Right lung (tissue), 5 donors: ENCODE results near the gene DLG5. TPM values are rescaled to one million over a fixed set of nuclear protein-coding genes. Genes with fewer than 3 reads are reported as not detected.

Source experiments
- DNase-seq, 2 donors: peaks; one replicate each; pipeline ENCODE4 v3.0.0-alpha.2; 2013
- polyA plus RNA-seq, 5 donors: library from polyadenylated mRNA; unstranded; fragments of 120-200 nt; gene quantifications; one replicate each; pipeline versions ENCODE4 v1.2.1 to v1.2.3, GENCODE V29; 2013; ENCODE audit warnings: inconsistent platforms in 1 of 5, low replicate concordance in 1 of 5; ENCODE audit not compliant: insufficient read length in 5 of 5, insufficient read depth in 1 of 5

Gene DLG5
- polyA plus RNA-seq, 5 donors: 37.5 to 53.2 (median 44.3) TPM

- DNase-seq: no peak
These were observed 106.2 kb downstream of the DLG5 start for GRCh38 chr10:77820349-77820748.

DNA sequence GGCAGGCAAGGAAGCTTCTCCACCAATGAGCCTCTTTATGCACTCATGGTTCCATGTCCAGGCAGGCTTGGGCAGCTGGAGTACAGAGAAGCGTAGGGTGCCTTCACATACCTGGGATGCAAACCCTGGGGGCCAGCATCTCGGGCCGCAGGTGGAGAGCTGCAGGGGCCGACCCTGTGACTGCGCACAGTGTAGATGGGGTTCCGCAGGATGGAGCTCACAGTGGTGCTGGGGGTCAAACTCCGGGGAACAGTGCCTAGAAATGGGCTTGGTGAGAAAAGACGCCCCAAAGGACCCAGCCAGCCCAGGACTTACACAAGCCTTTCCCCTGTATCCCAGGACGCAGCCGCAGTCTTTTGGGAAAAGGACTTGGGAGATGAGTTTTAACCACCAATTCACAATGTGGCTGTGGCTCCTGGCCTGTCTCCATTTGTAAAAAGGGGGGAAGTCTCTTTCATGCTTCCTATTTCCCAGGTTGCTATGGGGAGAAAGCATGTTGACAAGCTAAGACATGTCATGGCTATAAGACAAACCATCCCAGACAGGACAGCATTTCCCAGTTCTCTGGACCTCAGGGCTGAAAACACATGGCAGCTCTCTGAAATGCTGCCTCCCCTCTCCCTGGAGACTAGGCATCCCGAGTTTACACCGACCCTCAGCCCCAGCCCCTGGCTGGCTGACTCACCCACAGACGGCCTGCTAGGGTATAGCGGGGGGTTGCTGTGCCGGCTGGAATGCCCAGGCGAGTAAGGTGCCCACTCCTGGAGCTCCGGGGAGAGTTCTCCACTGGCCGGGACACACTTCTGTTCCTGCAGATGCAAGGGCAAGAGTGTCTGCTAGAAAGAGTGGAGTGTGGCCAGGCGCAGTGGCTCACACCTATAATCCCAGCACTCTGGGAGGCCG, 107.1 kb downstream of the DLG5 start:
- DNase-seq: no peak

- no peak for DNase-seq
These were observed 108.2 kb downstream of the DLG5 start for GRCh38 chr10:77818378-77818777.

- DNase-seq: no peak
These were observed 109.0 kb downstream of the DLG5 start for GRCh38 chr10:77817541-77817940.

DNA sequence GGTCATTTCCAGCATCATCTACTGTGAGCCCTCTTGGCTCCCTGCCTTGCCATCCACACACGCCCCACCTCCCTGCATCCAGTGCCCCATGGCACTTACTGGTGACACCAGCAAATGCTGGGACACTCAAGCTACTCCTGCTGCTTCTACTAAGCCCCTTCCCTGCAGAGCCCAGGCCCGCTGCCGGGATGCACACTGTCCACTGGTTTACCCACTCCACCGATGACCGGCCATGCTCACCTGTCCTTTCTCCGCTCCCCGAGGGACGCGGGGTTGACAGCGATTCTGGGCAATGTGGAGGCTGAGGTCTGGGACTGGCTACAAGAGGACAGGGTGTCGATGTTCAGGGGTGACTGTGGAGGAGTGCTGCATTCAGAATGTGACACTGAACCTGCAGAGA, 110.2 kb downstream of the DLG5 start:
- no peak for DNase-seq

GRCh38 chr10:77812741-77813140, 113.8 kb downstream of the DLG5 start:
- DNase-seq: no peak

DNA sequence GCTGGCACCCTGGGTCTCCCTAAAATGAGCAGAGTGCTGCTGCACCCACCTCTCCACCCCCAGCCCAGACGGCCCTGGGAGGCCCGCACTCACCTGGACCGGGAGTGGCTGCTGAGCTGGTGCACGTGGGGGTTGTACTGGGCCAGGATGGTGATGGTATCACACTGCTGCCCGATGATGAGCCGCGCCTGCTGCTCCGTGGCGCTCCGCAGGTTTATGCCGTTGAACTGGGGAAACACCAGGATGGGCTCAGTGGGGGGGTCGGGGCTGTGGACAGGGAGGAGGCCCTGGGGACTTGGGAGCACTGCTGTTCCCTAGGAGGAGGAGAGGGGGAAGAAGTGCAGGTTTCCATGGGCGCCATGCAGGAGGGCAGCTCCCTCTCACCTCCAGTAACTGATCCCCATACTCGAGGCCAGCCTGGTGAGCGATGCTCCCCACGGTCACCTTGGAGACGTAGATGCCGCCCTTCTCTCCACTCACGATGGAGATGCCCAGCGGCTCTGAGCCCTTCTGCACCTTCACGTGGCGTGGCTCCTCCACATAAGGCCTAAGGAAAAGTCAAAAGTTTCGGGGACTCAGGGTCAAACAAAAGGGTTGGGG, 114.6 kb downstream of the DLG5 start:
- no peak for DNase-seq

DNA sequence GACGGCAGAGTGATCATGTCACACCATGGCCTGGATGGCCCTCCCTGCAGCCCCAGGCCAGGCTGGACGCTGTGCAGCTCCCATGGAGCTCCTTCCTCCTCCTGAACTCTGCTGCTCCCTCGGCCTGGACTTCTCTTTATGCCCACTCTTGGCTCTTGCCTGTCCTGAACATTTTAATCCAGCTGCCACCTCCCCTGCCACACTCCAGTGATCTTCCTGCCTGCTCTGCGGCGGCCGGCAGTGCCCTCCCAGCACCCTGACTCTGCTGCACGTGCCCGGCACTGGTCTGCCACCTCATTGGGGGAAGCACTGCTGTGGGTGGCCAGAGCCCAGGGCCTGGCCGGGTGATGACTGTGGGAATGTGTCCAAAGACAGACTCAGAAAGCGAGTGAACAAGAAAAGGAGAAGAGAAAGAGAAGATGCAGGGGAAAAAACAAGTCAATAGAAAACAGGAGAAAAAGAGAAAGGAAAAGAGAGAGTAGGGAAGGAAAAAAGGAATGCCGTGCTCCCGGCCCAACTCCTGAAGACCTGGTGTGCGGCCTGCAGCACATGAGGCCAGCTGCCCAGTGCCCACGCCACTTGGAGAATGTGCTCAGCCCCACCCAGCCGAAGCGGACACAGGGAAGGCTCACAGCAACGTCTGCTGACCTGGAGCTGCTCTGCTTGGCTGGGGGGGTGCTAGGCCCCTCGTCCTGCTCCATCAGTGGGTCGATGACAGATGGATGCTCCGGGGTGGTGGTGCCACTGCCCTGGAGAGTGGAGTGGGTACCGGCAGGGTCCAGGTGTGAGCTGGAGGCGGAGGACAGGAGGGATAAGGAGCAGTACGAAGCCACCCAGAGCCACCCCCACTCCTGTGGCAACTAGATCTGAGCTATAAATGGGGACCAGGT, 115.9 kb downstream of the DLG5 start:
- no peak for DNase-seq

- no peak for DNase-seq
These were observed 117.2 kb downstream of the DLG5 start for GRCh38 chr10:77809336-77809735.

DNA sequence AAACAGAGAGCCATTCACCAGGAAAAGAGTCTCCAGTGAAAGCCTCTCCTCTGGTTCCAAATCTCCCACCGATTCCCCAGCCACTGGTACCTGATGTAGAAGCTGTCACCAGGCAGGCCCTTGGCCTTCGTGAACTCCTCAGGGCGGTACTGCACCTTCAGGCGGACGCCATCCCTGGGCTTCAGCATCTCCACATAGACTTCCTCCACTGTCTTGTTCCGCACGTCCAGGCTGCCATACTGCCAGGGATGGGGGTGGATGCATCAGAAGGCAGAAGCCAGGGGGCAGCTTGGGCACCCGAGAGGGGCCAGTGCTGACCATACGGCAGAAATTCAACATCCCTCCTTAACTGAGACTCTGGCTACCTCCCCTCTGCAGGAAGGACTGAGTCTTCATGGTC, 118.8 kb downstream of the DLG5 start:
- DNase-seq: no peak

DNA sequence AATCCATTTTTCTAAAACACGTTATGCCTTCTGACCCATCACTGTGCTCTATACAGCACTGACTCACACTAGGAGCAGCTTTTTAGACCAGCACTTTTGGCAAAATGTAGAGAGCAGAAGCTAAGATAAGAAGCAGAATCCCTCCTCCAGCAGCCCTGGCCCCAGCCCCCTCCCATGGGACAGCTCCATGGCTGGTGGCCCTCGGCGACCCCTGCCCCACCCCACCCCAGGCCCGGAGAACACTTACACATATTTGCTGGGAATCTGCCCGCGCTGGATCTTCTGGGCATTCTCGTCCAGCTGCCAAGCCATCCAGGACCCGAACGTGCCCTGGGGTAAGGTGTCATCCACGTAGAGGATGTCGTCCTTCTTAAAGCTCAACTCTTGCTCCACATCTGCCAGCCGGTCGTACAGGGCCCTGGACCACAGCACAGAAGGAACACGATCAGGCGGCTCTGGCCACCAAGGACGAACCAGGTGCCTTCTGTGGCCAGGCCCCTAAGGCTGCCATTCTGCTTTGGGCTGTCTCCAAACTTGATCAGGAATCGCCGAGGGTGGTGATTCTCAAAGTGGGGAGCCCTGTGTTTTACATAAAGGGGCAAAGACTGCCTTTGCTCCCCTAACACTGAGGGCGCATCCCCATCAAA, 119.9 kb downstream of the DLG5 start:
- DNase-seq: no peak

DNA sequence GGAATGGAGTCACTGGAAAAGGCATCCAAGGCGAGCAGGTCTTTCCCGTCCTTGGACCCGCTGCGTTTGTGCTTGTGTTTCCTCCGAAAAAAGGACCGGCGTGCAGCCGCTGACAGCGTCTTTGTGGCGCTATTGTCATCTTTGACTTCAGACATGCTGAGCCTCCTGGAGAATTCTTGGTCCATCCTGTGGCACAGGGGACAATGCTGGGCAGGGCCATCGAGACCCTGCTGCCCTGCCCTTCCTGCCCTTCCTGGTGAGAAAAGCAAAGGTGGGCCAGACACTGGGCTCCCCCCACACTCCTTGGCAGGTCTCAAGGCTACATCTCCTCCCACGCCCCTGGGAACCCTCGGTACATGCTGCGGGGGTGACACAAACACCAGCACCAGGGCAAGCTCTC, 120.9 kb downstream of the DLG5 start:
- DNase-seq: no peak

GRCh38 chr10:77804371-77804770, 122.2 kb downstream of the DLG5 start:
- no peak for DNase-seq

DNA sequence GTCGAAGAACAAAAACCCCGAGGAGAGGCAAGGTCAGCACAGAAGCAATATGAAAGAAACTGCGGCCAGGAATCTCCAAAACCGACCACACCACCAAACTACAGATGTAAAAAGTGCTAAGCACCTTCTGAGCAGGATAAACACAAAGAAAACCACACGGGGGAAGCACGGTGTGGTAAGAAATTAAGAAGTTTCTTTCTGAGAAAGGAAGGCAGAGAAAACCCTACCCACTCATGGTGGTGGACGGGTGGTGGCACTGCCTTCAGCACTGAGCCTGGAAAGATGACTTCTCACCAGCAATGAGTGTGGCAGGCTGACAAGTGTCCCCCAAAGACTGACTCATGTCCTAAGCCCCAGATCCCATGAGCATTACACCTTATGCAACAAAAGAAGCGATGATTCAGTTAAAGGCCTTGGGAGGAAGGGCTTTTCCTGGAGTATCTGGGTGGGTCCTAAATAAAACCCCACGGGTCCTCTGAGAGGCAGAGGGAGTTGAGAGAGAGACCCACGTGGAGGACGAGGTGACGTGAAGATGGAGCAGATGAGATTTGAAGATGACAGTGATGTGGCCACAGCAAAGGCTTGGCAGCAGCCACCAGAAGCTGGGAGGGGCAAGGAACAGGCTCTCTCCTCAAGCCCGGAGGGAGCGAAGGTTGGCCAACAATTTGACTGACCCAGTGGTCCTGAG, 124.9 kb downstream of the DLG5 start:
- no peak for DNase-seq

GRCh38 chr10:77800738-77801266, 125.8 kb downstream of the DLG5 start:
- no peak for DNase-seq

DNA sequence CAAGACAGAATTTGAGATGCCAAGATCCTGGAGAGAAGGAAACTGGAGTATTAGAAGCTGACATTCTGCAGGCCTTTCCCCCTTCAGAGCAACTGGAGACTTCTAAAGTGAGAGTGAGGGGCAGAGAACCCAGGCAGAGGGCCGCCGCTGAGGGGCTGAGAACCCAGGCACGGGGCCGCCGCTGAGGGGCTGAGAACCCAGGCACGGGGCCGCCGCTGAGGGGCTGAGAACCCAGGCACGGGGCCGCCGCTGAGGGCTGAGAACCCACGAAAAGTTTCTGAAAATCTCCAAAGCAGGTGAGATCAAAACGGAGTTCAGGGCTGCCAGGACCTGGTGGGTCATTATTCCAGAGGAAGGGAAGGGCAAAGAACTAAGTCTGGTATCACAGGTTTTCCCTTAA, 126.2 kb downstream of the DLG5 start:
- no peak for DNase-seq

DNA sequence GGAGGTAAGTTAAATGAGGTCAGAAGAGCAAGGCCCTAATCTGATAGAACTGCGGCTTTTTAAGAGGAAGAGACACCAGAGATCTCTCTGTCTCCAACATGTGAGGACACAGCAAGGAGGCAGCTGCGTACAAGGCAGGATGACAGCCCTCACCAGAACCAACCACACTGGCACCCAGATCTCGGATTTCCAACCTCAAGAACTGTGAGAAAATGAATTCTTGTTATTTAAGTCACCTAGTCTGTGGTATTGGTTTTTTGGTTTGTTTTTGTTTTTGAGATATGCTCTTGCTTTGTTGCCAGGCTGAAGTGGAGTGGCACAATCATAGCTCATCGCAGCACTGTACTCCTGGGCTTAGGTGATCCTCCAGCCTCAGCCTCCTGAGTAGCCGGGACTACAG, 127.2 kb downstream of the DLG5 start:
- no peak for DNase-seq

- DNase-seq: no peak
These were observed 127.6 kb downstream of the DLG5 start for GRCh38 chr10:77798940-77799339.

GRCh38 chr10:77796311-77796915, 130.1 kb downstream of the DLG5 start:
- DNase-seq: no peak

DNA sequence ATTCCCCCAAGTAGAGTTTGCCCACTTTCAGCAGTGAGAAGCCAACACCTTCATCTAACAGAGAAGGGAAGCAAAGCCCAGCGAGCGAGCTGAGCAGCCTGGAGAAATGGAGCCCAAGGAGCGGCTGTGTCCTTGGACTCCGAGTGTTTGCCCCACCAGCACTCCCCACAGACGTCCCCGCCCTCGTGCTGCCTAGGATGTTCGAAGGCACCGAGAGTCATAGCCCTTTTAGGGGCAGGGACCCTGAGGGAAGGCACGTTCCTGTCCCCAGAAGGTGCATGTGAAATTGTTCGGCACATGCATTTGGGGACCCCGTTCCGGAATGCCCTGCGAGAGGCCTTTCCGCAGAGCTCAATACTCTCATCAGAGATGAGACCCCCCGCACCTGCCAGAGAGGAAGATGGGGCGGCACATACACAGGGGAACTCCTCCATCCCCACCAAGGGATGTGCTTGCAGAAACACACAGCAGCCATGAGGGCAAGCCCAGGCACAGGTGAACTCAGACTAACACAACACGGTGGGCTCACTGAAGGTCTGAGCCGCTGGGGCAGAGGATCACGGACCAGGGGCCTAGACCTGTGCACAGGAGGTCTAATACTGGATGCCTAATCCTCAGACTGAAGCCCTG, 131.0 kb downstream of the DLG5 start:
- no peak for DNase-seq
